ENCODE results near the gene CDC123. TPM values are rescaled to one million over a fixed set of nuclear protein-coding genes. Genes with fewer than 3 reads are reported as not detected.
"Not testable (repeated sequence)": the region's sequence is repeated elsewhere in the genome, so short reads cannot be mapped to it uniquely, and the experiment has no call there.

The CDC123 gene
- total RNA-seq, 1 donor from 2014 or later, result 81.1 TPM

DNA sequence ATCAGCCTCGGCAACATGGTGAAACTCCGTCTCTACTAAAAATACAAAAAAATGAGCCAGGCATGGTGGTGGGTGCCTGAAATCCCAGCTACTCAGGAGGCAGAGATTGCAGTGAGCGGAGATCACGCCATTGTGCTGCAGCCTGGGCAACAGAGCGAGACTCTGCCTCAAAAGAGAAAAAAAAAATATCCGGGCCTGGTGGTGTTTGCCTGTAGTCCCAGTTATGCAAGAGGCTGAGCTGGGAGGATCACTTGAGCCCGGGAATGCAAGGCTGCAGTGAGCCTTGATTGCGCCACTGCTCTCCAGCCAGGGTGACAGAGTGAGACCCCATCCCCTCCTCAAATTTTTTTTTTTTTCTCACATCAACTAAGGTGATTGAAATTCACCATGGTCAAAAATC is 42.8 kb downstream of the CDC123 start:
- H3K27ac Mint-ChIP-seq, result no peak overlapping the region
- CTCF ChIA-PET, result no interaction called here
- intact Hi-C loops (cut with micrococcal nuclease), result no loop called here
- peaks cover 72% of the 10 kb centered on the region for H3K36me3 Mint-ChIP-seq (ENCODE audit: low read depth)
- no peaks in the 10 kb centered on the region for H3K9me3 Mint-ChIP-seq
- DNase-seq (no peak), ATAC-seq (ENCODE audit: low read depth) (no peak)
- POLR2A ChIA-PET, result interaction anchor here (0.9 kb wide), 1 partner anchor 18 kb away, joined by 3 read pairs; no protein-coding TSS in a partner anchor
- no peak for TF ChIP-seq CTCF (IDR thresholded peaks at IDR 0.05)
- H3K27me3 Mint-ChIP-seq, result no peaks in the 10 kb centered on the region
- H3K4me3 Mint-ChIP-seq, result no peak overlapping the region
- H3K4me1 Mint-ChIP-seq, result peaks cover 42% of the 10 kb centered on the region

- H3K4me3 Mint-ChIP-seq, result peak overlapping the region; percentile 29
These were observed 46.0 kb downstream of the CDC123 start for GRCh38 chr10:12241810-12242529.

GRCh38 chr10:12243864-12244620 is 48.1 kb downstream of the CDC123 start:
- Mint-ChIP-seq H3K27me3 (no peaks in the 10 kb centered on the region), H3K4me1 (peaks cover 68% of the 10 kb centered on the region), H3K27ac (peak overlapping the region; percentile 96), H3K36me3 (ENCODE audit: low read depth) (peaks cover 62% of the 10 kb centered on the region), H3K4me3 (peak overlapping the region; percentile 58), H3K9me3 (no peaks in the 10 kb centered on the region)
- ATAC-seq (ENCODE audit: low read depth) (peak; percentile 92), DNase-seq (peak; percentile 47)
- POLR2A ChIA-PET, result interaction anchor here (0.6 to 3.2 kb wide), 8 partner anchors 11 to 694 kb away, joined by 3 to 14 read pairs (median 4); partner anchors contain the start of genes CAMK1D, CDC123 and NUDT5
- intact Hi-C loops (cut with micrococcal nuclease), result loop anchor here (1.0 to 5.0 kb wide), 8 partner anchors 9 to 1058 kb away; partner anchors contain the start of genes CAMK1D, CDC123, PHYH and UPF2
- TF ChIP-seq CTCF (IDR thresholded peaks at IDR 0.05), result no peak
- CTCF ChIA-PET, result no interaction called here

More at GRCh38 chr10:12241810-12242529, 46.0 kb downstream of the CDC123 start:
- no peak for TF ChIP-seq CTCF (IDR thresholded peaks at IDR 0.05)
- intact Hi-C loops (cut with micrococcal nuclease), result loop anchor here (2.0 to 5.0 kb wide), 4 partner anchors 107 to 1060 kb away; partner anchors contain the start of genes CAMK1D, PHYH and UPF2
- ChIA-PET CTCF (interaction anchor here (1.3 to 1.8 kb wide), 3 partner anchors 21 to 415 kb away, joined by 3 to 9 read pairs (median 5); no protein-coding TSS in a partner anchor), POLR2A (interaction anchor here (0.6 to 3.2 kb wide), 4 partner anchors 22 to 109 kb away, joined by 3 to 14 read pairs (median 3); partner anchors contain the start of genes CDC123 and NUDT5)
- no peak for ATAC-seq (ENCODE audit: low read depth)
- no peaks in the 10 kb centered on the region for H3K27me3 Mint-ChIP-seq
- peak overlapping the region; percentile 75 for H3K27ac Mint-ChIP-seq
- H3K4me1 Mint-ChIP-seq, result peaks cover 69% of the 10 kb centered on the region
- H3K9me3 Mint-ChIP-seq, result no peaks in the 10 kb centered on the region
- H3K36me3 Mint-ChIP-seq (ENCODE audit: low read depth), result peaks cover 70% of the 10 kb centered on the region
- no peak for DNase-seq

DNA sequence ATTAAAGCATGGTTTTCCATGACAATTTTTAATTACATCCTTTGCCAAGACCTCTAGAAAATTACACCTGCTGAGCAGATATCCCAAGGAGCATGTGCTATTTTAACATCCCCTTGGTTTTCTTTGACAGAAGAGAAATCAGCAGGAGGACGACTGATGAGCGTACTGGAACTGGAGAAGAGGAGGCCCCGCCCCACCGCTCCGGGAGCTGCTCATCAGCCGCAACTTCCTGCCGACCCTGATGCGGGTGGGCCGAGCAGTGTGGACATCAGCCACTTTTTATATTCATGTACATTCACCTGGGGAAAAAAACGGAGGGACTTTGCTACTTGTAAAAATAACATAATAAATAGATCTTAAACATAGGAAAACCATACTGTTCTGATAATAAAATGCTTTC is 54.2 kb downstream of the CDC123 start:
- Mint-ChIP-seq H3K36me3 (ENCODE audit: low read depth) (peaks cover 46% of the 10 kb centered on the region), H3K4me3 (no peak overlapping the region), H3K4me1 (peaks cover 29% of the 10 kb centered on the region), H3K27ac (no peak overlapping the region), H3K27me3 (no peaks in the 10 kb centered on the region), H3K9me3 (no peaks in the 10 kb centered on the region)
- ATAC-seq (ENCODE audit: low read depth) (no peak), DNase-seq (no peak)
- intact Hi-C loops (cut with micrococcal nuclease), result no loop called here
- ChIA-PET POLR2A (interaction anchor here (0.9 kb wide), 1 partner anchor 97 kb away, joined by 3 read pairs; no protein-coding TSS in a partner anchor), CTCF (interaction anchor here (1.2 kb wide), 1 partner anchor 16 kb away, joined by 3 read pairs; no protein-coding TSS in a partner anchor)
- TF ChIP-seq CTCF (IDR thresholded peaks at IDR 0.05), result no peak

DNA sequence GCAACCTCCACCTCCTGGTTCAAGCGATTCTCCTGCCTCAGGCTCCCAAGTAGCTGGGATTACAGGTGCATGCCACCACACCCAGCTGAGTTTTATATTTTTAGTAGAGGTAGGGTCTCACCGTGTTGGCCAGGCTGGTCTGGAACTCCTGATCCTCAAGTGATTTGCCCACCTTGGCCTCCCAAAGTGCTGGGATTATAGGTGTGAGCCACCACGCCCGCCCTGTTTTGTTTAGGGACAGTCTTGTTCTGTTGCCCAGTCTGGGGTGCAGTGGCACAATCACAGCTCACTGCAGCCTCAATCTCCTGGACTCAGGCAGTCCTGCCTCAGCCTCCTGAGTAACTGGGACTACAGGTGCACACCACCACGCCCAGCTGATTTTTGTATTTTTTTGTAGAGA is 54.7 kb downstream of the CDC123 start:
- Mint-ChIP-seq H3K36me3 (ENCODE audit: low read depth) (peaks cover 46% of the 10 kb centered on the region), H3K4me1 (peaks cover 26% of the 10 kb centered on the region)
- CTCF ChIA-PET; H3K9me3 Mint-ChIP-seq; H3K27ac Mint-ChIP-seq; ATAC-seq (ENCODE audit: low read depth); intact Hi-C loops (cut with micrococcal nuclease); H3K27me3 Mint-ChIP-seq; DNase-seq; H3K4me3 Mint-ChIP-seq; POLR2A ChIA-PET: not testable (repeated sequence)

All from activated B cell treated with CpG ODN at 0.5 μM for 24 hours (primary cell).